ENCODE results near the gene PTDSS2.

- TF ChIP-seq POLR2A (IDR thresholded peaks at IDR 0.05) (no peak), CTCF (IDR thresholded peaks at IDR 0.05) (no peak)
Measured at GRCh38 chr11:474914-475506, 24.9 kb downstream of the PTDSS2 start.

Data from heart left ventricle (tissue), 13 donors.